Left colon (tissue), 2 donors: Measurements from ENCODE around the gene SRCAP. TPM values are rescaled to one million over a fixed set of nuclear protein-coding genes. Genes with fewer than 3 reads are reported as not detected.

ENCODE experiments used
- ATAC-seq: fragments of 200-7000 bp; cut with Tn5 transposase; one replicate; pipeline ENCODE4 v1.9.1; 2020; ENCODE audit warnings: mild to moderate bottlenecking, moderate library complexity
- DNase-seq, 2 donors: peaks; one replicate each; pipeline ENCODE4 v3.0.0-alpha.2; 2020
- intact Hi-C, 2 donors: fragments of 100-400 bp; cut with DNase I in 1 of 2; cut with micrococcal nuclease in 1 of 2; formaldehyde crosslinking; loops; one replicate each; pipeline versions ENCODE4 v1.11.2 to v1.14.0; 2022; cut with DNase I, micrococcal nuclease
- total RNA-seq, 2 donors: library from RNA; stranded (reverse); fragmentation: NEBNext Ultra II Directional; extraction: Animal tissue kit (Norgen Biotek cat#: 25700); gene quantifications; one replicate each; pipeline ENCODE4 v1.2.1, GENCODE V29; 2021
- donor health status: DM: no; HTN: no; CAD: no.
- donor health status: DM: yes; HTN: yes; CAD: no.

The SRCAP gene
- total RNA-seq, 2 donors from 2014 or later = 60.6 to 68.3 TPM

GRCh38 chr16:30782486-30783279 lies 83.7 kb downstream of the SRCAP start:
- ATAC-seq (no peak), DNase-seq (no peak)
- intact Hi-C loops = no loop called here

DNA sequence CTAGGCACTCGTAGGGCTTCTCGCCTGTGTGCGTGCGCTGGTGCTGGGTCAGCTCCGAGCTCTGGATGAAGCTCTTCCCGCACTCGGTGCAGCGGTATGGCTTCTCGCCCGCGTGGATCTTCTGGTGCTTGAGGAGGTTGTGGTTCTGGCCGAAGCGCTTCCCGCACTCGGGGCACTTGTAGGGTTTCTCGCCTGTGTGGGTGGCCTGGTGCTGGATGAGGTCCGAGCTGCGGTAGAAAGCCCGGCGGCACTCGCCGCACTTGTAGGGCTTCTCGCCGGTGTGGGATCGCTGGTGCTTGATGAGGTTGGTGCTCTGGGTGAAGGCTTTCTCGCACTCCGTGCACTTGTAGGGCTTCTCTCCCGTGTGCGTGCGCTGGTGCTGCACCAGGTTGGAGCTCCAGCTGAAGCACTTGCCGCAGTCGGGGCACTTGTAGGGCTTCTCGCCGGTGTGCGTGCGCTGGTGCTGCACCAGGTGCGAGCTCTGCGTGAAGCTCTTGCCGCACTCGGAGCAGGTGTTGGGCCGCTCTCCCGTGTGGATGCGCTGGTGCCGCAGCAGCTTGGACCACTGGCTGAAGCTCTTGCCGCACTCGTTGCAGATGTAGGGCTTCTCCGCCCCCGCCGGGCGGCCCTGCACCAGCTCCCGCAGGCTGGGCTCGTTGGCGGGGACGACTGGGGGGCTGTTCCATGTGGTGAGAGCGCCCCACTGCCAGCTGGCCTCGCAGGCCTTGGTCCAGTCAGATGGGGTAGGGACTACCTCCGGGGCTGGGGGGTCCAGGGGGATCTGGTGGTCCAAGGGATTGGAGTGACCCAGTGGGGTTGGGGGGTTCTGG lies 84.5 kb downstream of the SRCAP start:
- no peak for ATAC-seq
- intact Hi-C loops = no loop called here
- no peak for DNase-seq

DNA sequence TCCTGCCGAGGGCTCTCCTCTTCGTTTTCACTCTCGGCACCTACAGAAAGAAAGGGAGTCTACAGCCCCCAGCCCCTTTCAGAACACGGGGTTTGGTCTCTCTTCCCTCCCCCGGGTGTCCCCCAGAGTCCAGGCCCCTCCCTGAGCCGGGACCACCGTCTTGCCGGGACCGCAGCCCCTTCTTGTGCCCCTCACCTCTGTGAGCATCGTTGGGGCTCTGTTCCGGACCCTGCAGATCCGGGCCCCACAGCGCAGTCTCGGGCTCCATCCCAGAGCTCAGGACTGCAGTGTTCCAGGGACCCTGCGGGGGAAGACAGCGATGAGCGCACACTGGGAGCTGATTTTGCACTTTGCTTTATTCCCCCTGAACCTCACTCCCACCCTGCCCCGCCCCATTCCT lies 85.2 kb downstream of the SRCAP start:
- ATAC-seq (no peak), DNase-seq (no peak)
- intact Hi-C loops = no loop called here

GRCh38 chr16:30785126-30786106 lies 86.4 kb downstream of the SRCAP start:
- no peak for ATAC-seq
- intact Hi-C loops = no loop called here
- DNase-seq = no peak

- peak; percentile 66 for ATAC-seq
Observed at GRCh38 chr16:30786115-30786935, 87.4 kb downstream of the SRCAP start.

GRCh38 chr16:30786936-30787612 lies 88.1 kb downstream of the SRCAP start, which contains the start of gene ZNF629:
TSS of gene ZNF629 (minus strand) at chr16:30787205. CDS start at chr16:30784482, 2,723 bp downstream.
- ATAC-seq (peak; percentile 80), DNase-seq (peak; percentile 75 to 78)
- intact Hi-C loops = no loop called here

More at GRCh38 chr16:30786115-30786935, 87.4 kb downstream of the SRCAP start:
- peak in 1 of 2 donors; percentile 52 for DNase-seq
- intact Hi-C loops = no loop called here

DNA sequence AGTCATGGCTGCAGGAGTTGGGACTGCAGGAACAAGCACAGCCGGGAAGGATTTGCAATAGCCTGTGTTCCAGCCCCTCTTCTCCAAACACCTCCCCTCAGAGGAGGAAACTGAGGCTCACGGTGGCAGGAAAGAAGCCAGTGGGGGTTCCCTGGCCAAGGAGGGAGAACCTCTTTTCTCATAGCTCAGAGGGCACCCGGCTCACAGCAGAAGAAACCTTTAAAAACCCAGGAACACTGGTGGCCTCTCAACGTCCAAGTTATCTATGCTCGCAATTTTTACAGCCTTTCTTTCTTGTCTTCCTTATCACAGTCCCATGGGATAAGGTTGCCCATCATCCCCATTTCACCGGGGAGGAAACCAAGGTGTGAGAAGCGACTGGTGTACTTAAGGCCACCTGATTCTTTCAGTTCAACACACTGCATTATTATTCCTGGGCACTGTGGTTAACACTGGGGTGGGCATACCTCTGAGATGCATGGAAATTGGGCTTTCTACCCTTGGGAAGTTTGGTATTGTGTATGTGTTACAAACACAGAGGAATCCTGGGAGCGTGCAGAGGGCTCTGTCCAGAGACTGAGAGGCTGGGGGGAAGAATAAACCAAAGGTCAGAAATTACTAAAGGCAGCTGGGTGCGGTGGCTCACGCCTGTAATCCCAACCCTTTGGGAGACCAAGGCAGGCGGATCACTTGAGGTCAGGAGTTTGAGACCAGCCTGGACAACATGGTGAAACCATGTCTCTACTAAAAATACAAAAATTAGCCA lies 88.8 kb downstream of the SRCAP start:
- intact Hi-C loops = no loop called here
- DNase-seq = no peak
- peak; percentile 42 for ATAC-seq

Other genes with a start within 250 kb of the SRCAP start
- 1 to 10 TPM; 6.7 to 7.3 TPM for gene ITGAL, start 226.4 kb upstream of the SRCAP start, total RNA-seq
- gene ZNF768, start 172.6 kb upstream of the SRCAP start, total RNA-seq = 10 to 100 TPM; 58.7 to 62.4 TPM
- 10 to 100 TPM in 1 of 2 donors, 1 to 10 TPM in 1; 9.8 to 11.7 TPM for gene ZNF747, start 164.3 kb upstream of the SRCAP start, total RNA-seq
- 10 to 100 TPM; 10.6 to 20.7 TPM for gene ZNF764, start 140.8 kb upstream of the SRCAP start, total RNA-seq
- gene ZNF688, start 127.5 kb upstream of the SRCAP start, total RNA-seq = 10 to 100 TPM; 16.6 to 24.4 TPM
- gene ZNF785, start 113.5 kb upstream of the SRCAP start, total RNA-seq = 10 to 100 TPM; 14.9 to 17.8 TPM
- 1 to 10 TPM; 6.8 to 6.9 TPM for gene ZNF689, start 88.8 kb upstream of the SRCAP start, total RNA-seq
- 10 to 100 TPM; 47.6 to 51.0 TPM for gene PRR14, start 48.2 kb upstream of the SRCAP start, total RNA-seq
- gene FBRS, start 40.7 kb upstream of the SRCAP start, total RNA-seq = 10 to 100 TPM; 71.8 to 78.8 TPM
- 10 to 100 TPM; 38.0 to 42.8 TPM for gene PHKG2, start 49.3 kb downstream of the SRCAP start, total RNA-seq
- gene CFAP119, start 62.9 kb downstream of the SRCAP start, total RNA-seq = 1 to 10 TPM; 5.9 to 7.8 TPM
- gene RNF40, start 63.2 kb downstream of the SRCAP start, total RNA-seq = 10 to 100 TPM; 82.9 to 99.8 TPM
- gene ZNF629, start 88.0 kb downstream of the SRCAP start, total RNA-seq = 10 to 100 TPM; 12.3 to 15.2 TPM
- gene BCL7C, start 194.9 kb downstream of the SRCAP start, total RNA-seq = 10 to 100 TPM; 22.3 to 23.5 TPM
- gene CTF1, start 197.4 kb downstream of the SRCAP start, total RNA-seq = 1 to 10 TPM in 1 of 2 donors, under 1 TPM in 1; 0.24 to 1.7 TPM
- 10 to 100 TPM; 20.5 to 24.4 TPM for gene FBXL19, start 224.4 kb downstream of the SRCAP start, total RNA-seq
- gene ORAI3, start 249.9 kb downstream of the SRCAP start, total RNA-seq = 10 to 100 TPM; 12.9 to 21.0 TPM